ENCODE results near the gene CYTL1. TPM values are rescaled to one million over a fixed set of nuclear protein-coding genes. Genes with fewer than 3 reads are reported as not detected.

The CYTL1 gene
- total and polyA plus RNA-seq, 2 of the 13 experiments (the other 11 are each of a cell fraction or from before 2014, with no cell fraction given): not detected

- H3K36me3 ChIP-seq (replicated peaks in 1 of 2; ENCODE audit: control insufficient read depth in 1 of 2, insufficient read depth in 2 of 2, low read length in 2 of 2): no peaks in the 10 kb centered on the region
- no TSS peak for BruUV-seq (replicated peaks)
- WGBS (ENCODE audit: low lambda C conversion rate): 13% methylated on average over 10 of the region's 22 CpGs
- ATAC-seq (peak; percentile 96), DNase-seq (ENCODE audit: low spot score) (peak; percentile 54), FAIRE-seq (peak; percentile 66)
- 0 out of 2 replicates have a peak overlapping the region, but pooled peaks have one; percentile 32 for H3K4me2 ChIP-seq (ENCODE audit: low read depth, low read length)
- intact Hi-C loops (cut with micrococcal nuclease; ENCODE audit: unreplicated experiment) (loop anchor here (1.0 kb wide), 1 partner anchor 147 kb away; no protein-coding TSS in a partner anchor), in situ Hi-C loops (cut with HindIII; ENCODE audit: extremely low pct_ligation_motif_present, low pct_unique_long_range_greater_than_20kb) (loop anchor here (25.0 kb wide), 1 partner anchor 817 kb away; no protein-coding TSS in a partner anchor)
- peaks cover 2 to 5% of the 10 kb centered on the region in 2 experiments; a peak in 3 of 5 replicates for H3K27me3 ChIP-seq (ENCODE audit: control insufficient read depth in 1 of 2, insufficient read depth in 2 of 2, low read length in 2 of 2)
- H2AFZ ChIP-seq (ENCODE audit: low read length): no peak overlapping the region
- no peak overlapping the region for H3K4me3 ChIP-seq (replicated peaks in 1 of 3; ENCODE audit: insufficient read depth in 1 of 3, low read depth in 2 of 3, low read length in 3 of 3)
- POLR2A ChIA-PET: no interaction called here
- CTCF ChIA-PET (ENCODE audit: low intra/inter-chr PET ratio, low total read pairs): interaction anchor here (0.6 to 1.9 kb wide), 4 partner anchors 147 to 818 kb away, joined by 3 to 10 read pairs (median 6); no protein-coding TSS in a partner anchor
- no peaks in the 10 kb centered on the region for H3K9me3 ChIP-seq (ENCODE audit: low read length)
- no peak overlapping the region for H3K27ac ChIP-seq (ENCODE audit: extremely low read length, insufficient read depth, low read length)
- H4K20me1 ChIP-seq (ENCODE audit: insufficient read depth, low read length): no peaks in the 10 kb centered on the region; the same call in 1 of the 2 replicates
- H3K79me2 ChIP-seq (ENCODE audit: insufficient read depth, low read length): no peaks in the 10 kb centered on the region
- H3K9ac ChIP-seq (ENCODE audit: insufficient read depth, low read depth, low read length): no peak overlapping the region
- H3K4me1 ChIP-seq (ENCODE audit: insufficient read depth, low read length): no peaks in the 10 kb centered on the region
- TF ChIP-seq, protein P1, sequence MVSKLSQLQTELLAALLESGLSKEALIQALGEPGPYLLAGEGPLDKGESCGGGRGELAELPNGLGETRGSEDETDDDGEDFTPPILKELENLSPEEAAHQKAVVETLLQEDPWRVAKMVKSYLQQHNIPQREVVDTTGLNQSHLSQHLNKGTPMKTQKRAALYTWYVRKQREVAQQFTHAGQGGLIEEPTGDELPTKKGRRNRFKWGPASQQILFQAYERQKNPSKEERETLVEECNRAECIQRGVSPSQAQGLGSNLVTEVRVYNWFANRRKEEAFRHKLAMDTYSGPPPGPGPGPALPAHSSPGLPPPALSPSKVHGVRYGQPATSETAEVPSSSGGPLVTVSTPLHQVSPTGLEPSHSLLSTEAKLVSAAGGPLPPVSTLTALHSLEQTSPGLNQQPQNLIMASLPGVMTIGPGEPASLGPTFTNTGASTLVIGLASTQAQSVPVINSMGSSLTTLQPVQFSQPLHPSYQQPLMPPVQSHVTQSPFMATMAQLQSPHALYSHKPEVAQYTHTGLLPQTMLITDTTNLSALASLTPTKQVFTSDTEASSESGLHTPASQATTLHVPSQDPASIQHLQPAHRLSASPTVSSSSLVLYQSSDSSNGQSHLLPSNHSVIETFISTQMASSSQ (IDR thresholded peaks at IDR 0.05; ENCODE audit: low read depth): no peak
- TF ChIP-seq, protein P1 (CRISPR knock-in tag; IDR thresholded peaks at IDR 0.05; ENCODE audit: borderline replicate concordance): no peak
- TF ChIP-seq AGO2 (optimal IDR thresholded peaks at IDR 0.05; ENCODE audit: low read depth, low read length) (no peak), ZNF232 (CRISPR knock-in tag; IDR thresholded peaks at IDR 0.05; ENCODE audit: borderline replicate concordance) (peak; percentile 99), TOPORS (CRISPR knock-in tag; IDR thresholded peaks at IDR 0.05) (no peak), ZNF280B (CRISPR knock-in tag; IDR thresholded peaks at IDR 0.05; ENCODE audit: borderline replicate concordance) (0 out of 2 replicates have a peak, but pooled peaks have one; percentile 18), ARNT (IDR thresholded peaks at IDR 0.05) (no peak), SAFB2 (CRISPR knock-in tag; IDR thresholded peaks at IDR 0.05; ENCODE audit: borderline replicate concordance, low read depth) (no peak), NCOA1 (CRISPR knock-in tag; IDR thresholded peaks at IDR 0.05) (no peak), ZNF605 (CRISPR knock-in tag; IDR thresholded peaks at IDR 0.05) (no peak), REXO4 (CRISPR knock-in tag; IDR thresholded peaks at IDR 0.05; ENCODE audit: borderline replicate concordance) (no peak), ZNF790 (CRISPR knock-in tag; IDR thresholded peaks at IDR 0.05; ENCODE audit: borderline replicate concordance) (no peak), ZNF136 (CRISPR knock-in tag; IDR thresholded peaks at IDR 0.05; ENCODE audit: low read depth) (no peak), SMARCC2 (IDR thresholded peaks at IDR 0.05) (no peak), CTCF (CRISPR knock-in tag; IDR thresholded peaks at IDR 0.05) (peak; percentile 94)
Observed at GRCh38 chr4:4995103-4995907, 24.0 kb downstream of the CYTL1 start.
